ENCODE measurements around the gene PM20D1.

PM20D1 gene

GRCh38 chr1:205785446-205785845 lies 64.5 kb downstream of the PM20D1 start:
- no peak overlapping the region for H3K4me3 ChIP-seq (ENCODE audit: low read depth, low read length)
- no peak for TF ChIP-seq CTCF (IDR thresholded peaks at IDR 0.05; ENCODE audit: control insufficient read depth, extremely low read depth, insufficient read depth)
- no peak for DNase-seq (ENCODE audit: low read depth)

- no peak overlapping the region for H3K4me3 ChIP-seq (ENCODE audit: low read depth, low read length)
- no peak for TF ChIP-seq CTCF (IDR thresholded peaks at IDR 0.05; ENCODE audit: control insufficient read depth, extremely low read depth, insufficient read depth)
- no peak for DNase-seq (ENCODE audit: low read depth)
Measured at GRCh38 chr1:205783904-205784303, 66.0 kb downstream of the PM20D1 start.

GRCh38 chr1:205783433-205783795 lies 66.5 kb downstream of the PM20D1 start:
- TF ChIP-seq CTCF (IDR thresholded peaks at IDR 0.05; ENCODE audit: control insufficient read depth, extremely low read depth, insufficient read depth) = no peak

GRCh38 chr1:205782627-205783432 lies 67.1 kb downstream of the PM20D1 start:
- TF ChIP-seq CTCF (IDR thresholded peaks at IDR 0.05; ENCODE audit: control insufficient read depth, extremely low read depth, insufficient read depth) = no peak
- DNase-seq (ENCODE audit: low read depth) = no peak
- no peak overlapping the region for H3K4me3 ChIP-seq (ENCODE audit: low read depth, low read length)

More at GRCh38 chr1:205783433-205783795, 66.5 kb downstream of the PM20D1 start:
- no peak overlapping the region for H3K4me3 ChIP-seq (ENCODE audit: low read depth, low read length)
- DNase-seq (ENCODE audit: low read depth) = no peak

- DNase-seq (ENCODE audit: low read depth) = no peak
- H3K4me3 ChIP-seq (ENCODE audit: low read depth, low read length) = no peak overlapping the region
- no peak for TF ChIP-seq CTCF (IDR thresholded peaks at IDR 0.05; ENCODE audit: control insufficient read depth, extremely low read depth, insufficient read depth)
Measured at GRCh38 chr1:205780335-205780734, 69.6 kb downstream of the PM20D1 start.

All from LNCaP clone FGC (cell line).